Cardiac muscle cell (in vitro differentiated cells and primary cell): Measurements from ENCODE around the gene BAIAP2. TPM values are rescaled to one million over a fixed set of nuclear protein-coding genes. Genes with fewer than 3 reads are reported as not detected.

Source experiments
- DNase-seq, 2 donors: peaks; one replicate each; pipeline versions ENCODE4 v3.0.0 to v3.0.0-alpha.2; 2010 to 2017; ENCODE audit warnings: low read depth in 1 of 2, low spot score in 1 of 2
- H3K27ac ChIP-seq: fragments of 200-600 bp; sonication (generic); 2 replicates; pipeline ENCODE4 v1.5.1; 2016
- H3K27me3 ChIP-seq: fragments of 200-600 bp; sonication (generic); 2 replicates; pipeline ENCODE4 v1.6.0; 2016; ENCODE audit warnings: control low read depth
- H3K36me3 ChIP-seq: fragments of 200-600 bp; sonication (generic); 2 replicates; pipeline ENCODE4 v1.5.1; 2016; ENCODE audit warnings: control low read depth
- H3K4me1 ChIP-seq: fragments of 200-600 bp; sonication (generic); 2 replicates; pipeline ENCODE4 v1.8.1; 2017; ENCODE audit warnings: low read depth, mild to moderate bottlenecking, mixed run types
- H3K4me3 ChIP-seq: fragments of 200-600 bp; sonication (generic); 2 replicates; pipeline ENCODE4 v1.5.1; 2016; ENCODE audit warnings: mild to moderate bottlenecking
- H3K9me3 ChIP-seq: fragments of 200-600 bp; sonication (generic); 2 replicates; pipeline ENCODE4 v1.5.1; 2017; ENCODE audit warnings: low read depth, mild to moderate bottlenecking, control low read depth
- CTCF ChIP-seq: IDR thresholded peaks from 2 replicates; pipeline ENCODE4 v1.5.1; 2012; ENCODE audit warnings: low read depth, mild to moderate bottlenecking, low read length
- polyA plus RNA-seq: library from polyadenylated mRNA; unstranded; fragments of >200 nt; fragmentation: Nextera tagmentation; extraction: Ambion mirVana; gene quantifications from 2 replicates; pipeline ENCODE4 v1.2.1, GENCODE V29; 2016
- total RNA-seq: library from RNA; depleted of rRNA; stranded (reverse); fragments of >200 nt; gene quantifications from 2 replicates; pipeline ENCODE4 v1.2.3, GENCODE V29; 2016

BAIAP2 gene
- total and polyA plus RNA-seq, 2 experiments from 2014 or later, result 22.5 to 24.9 TPM

GRCh38 chr17:81018044-81018802 is 16.7 kb upstream of the BAIAP2 start:
- no peak overlapping the region for H3K4me3 ChIP-seq
- DNase-seq, result peak in 1 of 2 donors; percentile 62

GRCh38 chr17:81019563-81020442 is 15.1 kb upstream of the BAIAP2 start:
- H3K4me1 ChIP-seq, result no peaks in the 10 kb centered on the region
- no peaks in the 10 kb centered on the region for H3K9me3 ChIP-seq
- H3K27ac ChIP-seq, result no peak overlapping the region
- H3K36me3 ChIP-seq, result no peaks in the 10 kb centered on the region
- no peak for DNase-seq
- no peaks in the 10 kb centered on the region for H3K27me3 ChIP-seq
- no peak for TF ChIP-seq CTCF
- H3K4me3 ChIP-seq, result no peak overlapping the region

More at GRCh38 chr17:81018044-81018802, 16.7 kb upstream of the BAIAP2 start:
- H3K9me3 ChIP-seq, result no peaks in the 10 kb centered on the region
- H3K27me3 ChIP-seq, result no peaks in the 10 kb centered on the region
- H3K4me1 ChIP-seq, result no peaks in the 10 kb centered on the region
- H3K36me3 ChIP-seq, result no peaks in the 10 kb centered on the region
- peak overlapping the region; percentile 45 for H3K27ac ChIP-seq
- TF ChIP-seq CTCF, result no peak

GRCh38 chr17:81020443-81020766 is 14.5 kb upstream of the BAIAP2 start:
- H3K27me3 ChIP-seq, result no peaks in the 10 kb centered on the region
- no peaks in the 10 kb centered on the region for H3K36me3 ChIP-seq
- DNase-seq, result no peak
- H3K27ac ChIP-seq, result no peak overlapping the region
- H3K9me3 ChIP-seq, result no peaks in the 10 kb centered on the region
- no peak for TF ChIP-seq CTCF
- no peaks in the 10 kb centered on the region for H3K4me1 ChIP-seq
- no peak overlapping the region for H3K4me3 ChIP-seq

- H3K36me3 ChIP-seq, result no peaks in the 10 kb centered on the region
- H3K4me1 ChIP-seq, result no peaks in the 10 kb centered on the region
- no peak for TF ChIP-seq CTCF
- H3K4me3 ChIP-seq, result no peak overlapping the region
- no peak overlapping the region for H3K27ac ChIP-seq
- H3K9me3 ChIP-seq, result no peaks in the 10 kb centered on the region
- no peaks in the 10 kb centered on the region for H3K27me3 ChIP-seq
- peak in 1 of 2 donors; percentile 38 for DNase-seq
These were observed 14.0 kb upstream of the BAIAP2 start for GRCh38 chr17:81020767-81021497.

GRCh38 chr17:81021531-81022343 is 13.2 kb upstream of the BAIAP2 start:
- DNase-seq, result no peak
- no peaks in the 10 kb centered on the region for H3K36me3 ChIP-seq
- H3K27ac ChIP-seq, result no peak overlapping the region
- H3K4me3 ChIP-seq, result no peak overlapping the region
- no peak for TF ChIP-seq CTCF
- H3K27me3 ChIP-seq, result no peaks in the 10 kb centered on the region
- H3K9me3 ChIP-seq, result no peaks in the 10 kb centered on the region
- peaks cover 5% of the 10 kb centered on the region for H3K4me1 ChIP-seq
